Stimulated activated CD8-positive, alpha-beta memory T cell treated with anti-CD3 and anti-CD28 coated beads, Interleukin-7, amount 100 ng/mL, for 1 hour (primary cell): ENCODE data around the gene PANX2.
"Not testable (repeated sequence)": the region's sequence is repeated elsewhere in the genome, so short reads cannot be mapped to it uniquely, and the experiment has no call there.

Experiments
- DNase-seq, 2 donors: peaks; one replicate each; pipeline ENCODE4 v3.0.0-alpha.2; 2020; ENCODE audit warnings: low read depth in 2 of 2

Gene PANX2

GRCh38 chr22:50197856-50198623 lies 27.5 kb downstream of the PANX2 start:
- DNase-seq = no peak

- DNase-seq = no peak
These were observed 28.1 kb downstream of the PANX2 start for GRCh38 chr22:50198624-50199017.

GRCh38 chr22:50199251-50199721 lies 28.8 kb downstream of the PANX2 start:
- DNase-seq = no peak

GRCh38 chr22:50199829-50200460 lies 29.4 kb downstream of the PANX2 start:
- DNase-seq = no peak

- DNase-seq = peak; percentile 73 to 77
These were observed 30.1 kb downstream of the PANX2 start, which contains the start of gene SELENOO for GRCh38 chr22:50200461-50201190. TSS of gene SELENOO (plus strand) at chr22:50201011. CDS start at chr22:50201037, 26 bp downstream.

- no peak for DNase-seq
These were observed 30.9 kb downstream of the PANX2 start for GRCh38 chr22:50201191-50202129.

- no peak for DNase-seq
These were observed 31.7 kb downstream of the PANX2 start for GRCh38 chr22:50202130-50202666.

GRCh38 chr22:50203288-50203687 lies 32.8 kb downstream of the PANX2 start:
- DNase-seq = no peak

- DNase-seq = no peak
These were observed 34.0 kb downstream of the PANX2 start for GRCh38 chr22:50204571-50204970.

GRCh38 chr22:50204998-50205397 lies 34.5 kb downstream of the PANX2 start:
- not testable (repeated sequence) for DNase-seq

GRCh38 chr22:50205781-50206569 lies 35.4 kb downstream of the PANX2 start:
- no peak for DNase-seq

- no peak for DNase-seq
These were observed 36.1 kb downstream of the PANX2 start for GRCh38 chr22:50206599-50206998.

GRCh38 chr22:50207383-50208140 lies 37.0 kb downstream of the PANX2 start:
- no peak for DNase-seq

- no peak for DNase-seq
These were observed 38.0 kb downstream of the PANX2 start for GRCh38 chr22:50208430-50208938.

- no peak for DNase-seq
These were observed 38.7 kb downstream of the PANX2 start for GRCh38 chr22:50208939-50209892.

GRCh38 chr22:50209893-50210292 lies 39.4 kb downstream of the PANX2 start:
- peak in 1 of 2 donors; percentile 50 for DNase-seq

GRCh38 chr22:50210378-50211139 lies 40.0 kb downstream of the PANX2 start:
- no peak for DNase-seq
